Measurements from ENCODE around the gene AURKAIP1. TPM values are rescaled to one million over a fixed set of nuclear protein-coding genes. Genes with fewer than 3 reads are reported as not detected.

AURKAIP1 gene
- total and polyA plus RNA-seq, 4 donors, result 38.4 to 175 (median 97.7) TPM

DNA sequence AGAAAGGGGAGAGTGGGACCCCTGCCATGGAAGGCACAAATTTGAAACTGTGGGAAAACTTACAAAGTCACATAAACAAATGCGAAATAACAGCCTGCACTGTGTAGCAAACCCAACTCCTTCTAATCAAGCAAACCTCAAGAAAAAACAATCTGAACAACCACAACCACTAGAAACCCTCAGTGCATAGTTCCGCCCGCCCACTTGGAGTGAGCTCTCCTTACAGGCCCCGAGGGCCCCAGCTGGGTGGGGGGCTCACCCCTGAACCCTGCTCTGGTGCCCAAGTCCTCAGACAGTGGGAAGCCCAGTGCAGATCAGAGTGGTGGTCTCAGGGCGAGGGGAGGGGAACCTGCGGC, 15.7 kb downstream of the AURKAIP1 start:
- no peak overlapping the region for H3K9ac ChIP-seq (ENCODE audit: low read depth in 1 of 2, low read length in 2 of 2)
- H3K27ac ChIP-seq (ENCODE audit: low read depth in 1 of 2, low read length in 2 of 2), result no peak overlapping the region

DNA sequence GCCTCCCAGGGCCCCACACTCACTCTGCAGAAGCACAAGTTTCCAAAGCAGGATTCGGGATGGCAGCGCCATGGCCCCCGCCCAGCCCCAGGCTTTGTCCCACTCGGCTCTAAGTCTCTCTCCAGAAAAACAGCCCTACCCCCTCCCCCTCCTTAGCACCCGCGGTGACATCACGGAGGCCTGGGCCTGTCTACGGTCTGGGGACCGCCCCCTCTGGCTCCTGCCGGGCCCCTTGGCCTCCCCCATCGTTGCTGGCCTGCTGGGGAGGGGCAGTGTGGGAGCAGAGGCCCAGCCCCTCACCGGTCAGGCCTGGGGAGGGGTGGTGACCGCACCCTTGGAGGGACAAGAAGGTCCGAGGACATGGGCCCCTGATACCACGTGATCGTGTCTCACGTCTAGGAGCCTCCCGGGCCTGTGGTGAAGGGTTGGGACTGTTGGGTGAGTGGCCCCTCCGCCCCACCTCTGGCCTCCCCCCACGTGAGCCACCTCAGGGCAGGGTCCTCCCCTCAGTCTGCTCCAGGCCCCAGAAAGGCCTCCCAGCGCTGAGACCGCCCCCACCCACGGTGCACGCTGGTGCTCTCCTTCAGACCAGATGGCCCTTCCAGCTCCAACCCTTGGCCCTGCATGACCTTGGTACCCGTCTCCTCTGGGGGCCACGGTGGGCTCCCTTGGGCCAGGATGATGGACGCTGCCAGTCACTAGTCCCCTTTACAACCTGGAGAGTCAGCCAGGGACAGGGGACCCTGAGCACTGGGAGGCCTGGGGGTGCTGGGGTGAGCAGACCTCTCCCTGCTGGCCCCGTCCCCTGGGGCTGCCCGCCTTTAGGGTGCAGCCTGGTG, 16.4 kb downstream of the AURKAIP1 start, which contains the start of gene MXRA8:
TSS of gene MXRA8 (minus strand) at position 123 of the 839 bp plus-strand sequence. CDS start at position 72, 51 bp downstream.
- Histone ChIP-seq H3K9ac (ENCODE audit: low read depth in 1 of 2, low read length in 2 of 2) (no peak within 1 kb of the TSS), H3K27ac (ENCODE audit: low read depth in 1 of 2, low read length in 2 of 2) (peak within 1 kb of the TSS; percentile 25 to 63), H3K27me3 (ENCODE audit: control insufficient read depth in 4 of 4, insufficient read depth in 4 of 4, low read length in 3 of 4) (no peaks in the 10 kb centered on the region), H3K9me3 (ENCODE audit: control insufficient read depth in 4 of 4, low read length in 3 of 4) (no peaks in the 10 kb centered on the region), H3K4me1 (ENCODE audit: control insufficient read depth in 4 of 4, insufficient read depth in 4 of 4, low read length in 3 of 4) (peaks cover 0 to 11% (median 2%) of the 10 kb centered on the region in 4 donors), H3K4me3 (ENCODE audit: low read depth in 1 of 3, low read length in 3 of 3) (peak within 1 kb of the TSS in 1 of 3 donors; percentile 37), H3K36me3 (ENCODE audit: control insufficient read depth in 4 of 4, insufficient read depth in 3 of 4, low read depth in 1 of 4, low read length in 3 of 4) (no peaks in the 10 kb centered on the region)
- DNase-seq (ENCODE audit: low spot score), result no peak
- TF ChIP-seq NR2F2 (IDR thresholded peaks at IDR 0.05) (peak; percentile 23), TAF1 (conservative IDR thresholded peaks at IDR 0.05) (no peak)
- TF ChIP-seq, protein P1, sequence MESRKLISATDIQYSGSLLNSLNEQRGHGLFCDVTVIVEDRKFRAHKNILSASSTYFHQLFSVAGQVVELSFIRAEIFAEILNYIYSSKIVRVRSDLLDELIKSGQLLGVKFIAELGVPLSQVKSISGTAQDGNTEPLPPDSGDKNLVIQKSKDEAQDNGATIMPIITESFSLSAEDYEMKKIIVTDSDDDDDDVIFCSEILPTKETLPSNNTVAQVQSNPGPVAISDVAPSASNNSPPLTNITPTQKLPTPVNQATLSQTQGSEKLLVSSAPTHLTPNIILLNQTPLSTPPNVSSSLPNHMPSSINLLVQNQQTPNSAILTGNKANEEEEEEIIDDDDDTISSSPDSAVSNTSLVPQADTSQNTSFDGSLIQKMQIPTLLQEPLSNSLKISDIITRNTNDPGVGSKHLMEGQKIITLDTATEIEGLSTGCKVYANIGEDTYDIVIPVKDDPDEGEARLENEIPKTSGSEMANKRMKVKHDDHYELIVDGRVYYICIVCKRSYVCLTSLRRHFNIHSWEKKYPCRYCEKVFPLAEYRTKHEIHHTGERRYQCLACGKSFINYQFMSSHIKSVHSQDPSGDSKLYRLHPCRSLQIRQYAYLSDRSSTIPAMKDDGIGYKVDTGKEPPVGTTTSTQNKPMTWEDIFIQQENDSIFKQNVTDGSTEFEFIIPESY (IDR thresholded peaks at IDR 0.05), result no peak
- 45% methylated on average over 29 of the region's 29 CpGs for WGBS

More for the DNA sequence above, 15.7 kb downstream of the AURKAIP1 start:
- no peak for DNase-seq (ENCODE audit: low spot score)
- Histone ChIP-seq H3K27me3 (ENCODE audit: control insufficient read depth in 4 of 4, insufficient read depth in 4 of 4, low read length in 3 of 4) (no peaks in the 10 kb centered on the region), H3K9me3 (ENCODE audit: control insufficient read depth in 4 of 4, low read length in 3 of 4) (no peaks in the 10 kb centered on the region), H3K4me1 (ENCODE audit: control insufficient read depth in 4 of 4, insufficient read depth in 4 of 4, low read length in 3 of 4) (peaks cover 0 to 9% (median 1%) of the 10 kb centered on the region in 4 donors), H3K36me3 (ENCODE audit: control insufficient read depth in 4 of 4, insufficient read depth in 3 of 4, low read depth in 1 of 4, low read length in 3 of 4) (no peaks in the 10 kb centered on the region), H3K4me3 (ENCODE audit: low read depth in 1 of 3, low read length in 3 of 3) (no peak overlapping the region)
- TF ChIP-seq, protein P2, sequence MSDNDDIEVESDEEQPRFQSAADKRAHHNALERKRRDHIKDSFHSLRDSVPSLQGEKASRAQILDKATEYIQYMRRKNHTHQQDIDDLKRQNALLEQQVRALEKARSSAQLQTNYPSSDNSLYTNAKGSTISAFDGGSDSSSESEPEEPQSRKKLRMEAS (IDR thresholded peaks at IDR 0.05), result no peak
- WGBS, result 72% methylated on average over 6 of the region's 6 CpGs

DNA sequence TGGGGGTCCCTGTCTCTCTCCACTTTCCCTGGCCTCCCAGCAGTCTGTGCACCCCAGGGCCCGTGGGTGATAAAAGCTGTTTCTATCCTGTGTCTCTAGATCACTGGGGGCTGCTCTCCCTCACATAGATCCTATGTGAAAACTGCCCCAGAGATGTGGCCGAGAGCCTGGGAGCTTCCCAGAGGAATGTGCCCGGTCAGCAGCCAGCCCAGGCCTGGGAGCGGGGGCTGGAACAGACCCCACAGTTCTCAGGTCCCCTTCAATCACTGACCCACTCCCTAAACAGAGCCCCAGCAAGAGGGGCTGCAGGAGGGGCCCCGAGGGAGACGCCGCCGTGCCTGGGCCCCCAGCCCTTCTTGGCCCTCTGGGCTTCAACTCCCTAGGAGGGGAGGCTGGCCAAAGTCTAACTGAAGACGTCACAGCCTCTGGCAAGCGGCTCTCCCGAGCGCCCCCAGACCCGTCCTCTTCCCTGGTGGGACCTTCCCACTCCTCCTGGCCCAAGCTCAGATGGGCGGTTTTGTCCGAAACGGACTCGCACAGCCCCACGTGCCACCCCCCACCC, 17.1 kb downstream of the AURKAIP1 start:
- H3K27me3 ChIP-seq (ENCODE audit: control insufficient read depth in 4 of 4, insufficient read depth in 4 of 4, low read length in 3 of 4), result no peaks in the 10 kb centered on the region
- H3K27ac ChIP-seq (ENCODE audit: low read depth in 1 of 2, low read length in 2 of 2), result peak overlapping the region; percentile 25 to 63
- TF ChIP-seq EGR1 (IDR thresholded peaks at IDR 0.05; ENCODE audit: low read depth in 2 of 2) (no peak), GABPA (IDR thresholded peaks at IDR 0.05 in 1 of 2, conservative IDR thresholded peaks at IDR 0.05 in 1 of 2) (no peak), FOXA1 (IDR thresholded peaks at IDR 0.05) (no peak)
- TF ChIP-seq, protein P1 (IDR thresholded peaks at IDR 0.05), result no peak
- DNase-seq (ENCODE audit: low spot score), result no peak
- H3K9me3 ChIP-seq (ENCODE audit: control insufficient read depth in 4 of 4, low read length in 3 of 4), result no peaks in the 10 kb centered on the region
- H3K4me3 ChIP-seq (ENCODE audit: low read depth in 1 of 3, low read length in 3 of 3), result peak overlapping the region in 1 of 3 donors; percentile 37
- peaks cover 0 to 11% (median 4%) of the 10 kb centered on the region in 4 donors for H3K4me1 ChIP-seq (ENCODE audit: control insufficient read depth in 4 of 4, insufficient read depth in 4 of 4, low read length in 3 of 4)
- H3K36me3 ChIP-seq (ENCODE audit: control insufficient read depth in 4 of 4, insufficient read depth in 3 of 4, low read depth in 1 of 4, low read length in 3 of 4), result no peaks in the 10 kb centered on the region
- WGBS, result 30% methylated on average over 18 of the region's 18 CpGs
- H3K9ac ChIP-seq (ENCODE audit: low read depth in 1 of 2, low read length in 2 of 2), result no peak overlapping the region

All from liver (tissue), 9 donors.